Heart right ventricle (tissue), 16 donors: Measurements from ENCODE around the gene PCDH15. TPM values are rescaled to one million over a fixed set of nuclear protein-coding genes. Genes with fewer than 3 reads are reported as not detected.

ENCODE experiments used
- ATAC-seq, 8 donors: fragments of 200-7000 bp; cut with Tn5 transposase; one replicate each; pipeline ENCODE4 v1.9.1; 2020; ENCODE audit warnings: mild to moderate bottlenecking in 8 of 8, moderate library complexity in 8 of 8, moderate number of reproducible peaks in 1 of 8
- DNase-seq, 2 donors: peaks; one replicate each; pipeline ENCODE4 v3.0.0-alpha.2; 2020
- H3K27ac ChIP-seq, 10 donors: fragments of 200-600 bp; sonication (generic) in 2 of 10; one replicate each; pipeline versions ENCODE4 v1.5.0 to v1.8.0; 2020 to 2022; ENCODE audit warnings: mild to moderate bottlenecking in 3 of 10
- H3K27me3 ChIP-seq, 7 donors: fragments of 200-600 bp; one replicate each; pipeline ENCODE4 v1.8.0; 2021 to 2022; ENCODE audit warnings: mild to moderate bottlenecking in 2 of 7
- H3K36me3 ChIP-seq, 9 donors: fragments of 200-600 bp; sonication (generic) in 1 of 9; one replicate each; pipeline versions ENCODE4 v1.5.0 to v1.8.0; 2020 to 2022; ENCODE audit warnings: mild to moderate bottlenecking in 2 of 9
- H3K4me1 ChIP-seq, 9 donors: fragments of 200-600 bp; sonication (generic) in 1 of 9; one replicate each; pipeline versions ENCODE4 v1.5.0 to v1.8.0; 2020 to 2022; ENCODE audit warnings: mild to moderate bottlenecking in 4 of 9
- H3K4me3 ChIP-seq, 10 donors: fragments of 200-600 bp; sonication (generic) in 2 of 10; one replicate each; pipeline versions ENCODE4 v1.5.0 to v1.8.0; 2020 to 2022; ENCODE audit warnings: mild to moderate bottlenecking in 7 of 10, moderate library complexity in 2 of 10
- H3K9me3 ChIP-seq, 11 donors: fragments of 200-600 bp in 10 of 11; sonication (generic) in 2 of 11; one replicate each; pipeline versions ENCODE4 v1.5.0 to v1.8.0; 2013 to 2022; ENCODE audit warnings: mild to moderate bottlenecking in 2 of 11, control low read depth in 1 of 11, moderate library complexity in 1 of 11
- CTCF ChIP-seq, 9 donors: fragments of 200-600 bp; sonication (generic) in 2 of 9; IDR thresholded peaks; one replicate each; pipeline versions ENCODE4 v1.5.0 to v1.8.0; 2021 to 2022; ENCODE audit warnings: antibody characterized with exemption in 9 of 9, mild to moderate bottlenecking in 5 of 9, moderate library complexity in 1 of 9
- WGBS, 2 donors: extraction: QIAGEN DNeasy Blood & Tissue Kit; methylation state at CpG; one replicate each; pipeline ENCODE4 v1.1.7; 2013; ENCODE audit warnings: inconsistent platforms in 1 of 2; 5-methylcytosine and 5-hydroxymethylcytosine counted together
- intact Hi-C, 10 donors: fragments of 100-400 bp; cut with DNase I; formaldehyde crosslinking; loops; one replicate each; pipeline versions ENCODE4 v1.11.1 to v1.14.2; 2022
- microRNA-seq, 2 donors: library from miRNA; unstranded; fragments of <30 nt; microRNA quantifications; one replicate each; pipeline ENCODE4 v1.2.0, GENCODE V29; 2021
- polyA plus RNA-seq, 2 donors: library from polyadenylated mRNA; stranded (reverse); fragments of 200-250 nt; gene quantifications; one replicate each; pipeline ENCODE4 v1.2.3, GENCODE V29; 2013
- total RNA-seq, 10 donors: library from RNA; stranded (reverse); fragmentation: NEBNext Ultra II Directional in 3 of 10; extraction: Animal tissue kit (Norgen Biotek cat#: 25700) in 3 of 10; gene quantifications; one replicate each; pipeline versions ENCODE4 v1.2.1 to v1.2.4, GENCODE V29; 2021 to 2023
- donor health status: Arrhythmogenic right ventricular cardiomyopathy.
- donor health status: ischemic (EF 13 %, LVEDD 7.1; RV severe dilation, severe dysfunction).
- donor health status: healthy with polysubstance abuse.
- donor health status: DM: no; HTN: yes; CAD: no.
- donor health status: DM: no; HTN: no; CAD: no.
- donor health status: ischemic (EF 25% LVEDD 6.9; RV normal size, moderate dysfunction).
- donor health status: ischemic (EF 25% LVEDD 5.7; RV mildly dilated, moderate dysfunction).
- donor health status: healthy.
- donor health status: DM: yes; HTN: yes; CAD: no.
- donor health status: Ischemic cardiomyopathy.
- donor health status: ischemic (EF 35%, LVEDD 5.7; RV mildly dilated, moderate dysfunction).
- donor health status: nonischemic (EF 11% LVEDD 7.7; RV severe dilation, severe dysfunction).
- donor health status: DM: yes; HTN: yes; CAD: no.
- donor health status: PGD.
- donor health status: ischemic (EF 29% LVEDD 5.4; RV normal size, mild dysfunction).
- donor health status: nonischemic (EF 23%, LVEDD 6.1; RV moderate dilation, normal function).

Gene PCDH15
- total and polyA plus RNA-seq, 12 donors = 0.05 to 1.00 (median 0.34) TPM

- H3K36me3 ChIP-seq = no peaks in the 10 kb centered on the region
- WGBS, 2 donors = 38 to 40% methylated on average over 6 of the region's 6 CpGs
- H3K27ac ChIP-seq = no peak overlapping the region
- TF ChIP-seq CTCF (IDR thresholded peaks at IDR 0.05) = no peak
- H3K27me3 ChIP-seq = no peaks in the 10 kb centered on the region
- no peaks in the 10 kb centered on the region for H3K4me1 ChIP-seq
- H3K9me3 ChIP-seq = peaks cover 0 to 10% (median under 1%) of the 10 kb centered on the region in 11 donors
- intact Hi-C loops = loop anchor here in 1 of 10 donors (10.0 kb wide), 1 partner anchor 1790 kb away; no protein-coding TSS in a partner anchor
- H3K4me3 ChIP-seq = no peak overlapping the region
- DNase-seq (no peak), ATAC-seq (no peak)
Measured at GRCh38 chr10:53754596-53755250, 1046.3 kb downstream of the PCDH15 start.

Small RNA genes lying within 50 kb of the gene (microRNA-seq; reads per million reads assigned to microRNA genes)
- gene MIR548F1 = 0 reads per million in 2 donors
